Astrocyte of the cerebellum (primary cell): ENCODE results near the gene TNNI2.

Source experiments
- DNase-seq: peaks from one replicate; pipeline ENCODE4 v3.0.0-alpha.2; 2011; ENCODE audit warnings: low read depth
- H3K4me3 ChIP-seq: 2 replicates; pipeline ENCODE4 v1.5.1; 2011; ENCODE audit warnings: mild to moderate bottlenecking, low read depth, low read length, moderate library complexity
- CTCF ChIP-seq: IDR thresholded peaks from 2 replicates; pipeline ENCODE4 v1.5.1; 2012; ENCODE audit warnings: low read length, low read depth, moderate library complexity, mild to moderate bottlenecking; ENCODE audit errors: missing control alignments
- in situ Hi-C: cut with HindIII; loops from 2 replicates; pipeline ENCODE4 v1.10.0; 2017; ENCODE audit warnings: low sequenced_read_pairs

The TNNI2 gene

GRCh38 chr11:1878137-1879031, 39.6 kb downstream of the TNNI2 start:
- H3K4me3 ChIP-seq: no peak overlapping the region
- no peak for DNase-seq
- no peak for TF ChIP-seq CTCF
- in situ Hi-C loops: no loop called here

GRCh38 chr11:1879342-1879940, 40.7 kb downstream of the TNNI2 start:
- DNase-seq: no peak
- in situ Hi-C loops: no loop called here
- no peak for TF ChIP-seq CTCF
- no peak overlapping the region for H3K4me3 ChIP-seq

- in situ Hi-C loops: no loop called here
- no peak for TF ChIP-seq CTCF
- H3K4me3 ChIP-seq: no peak overlapping the region
- no peak for DNase-seq
Measured at GRCh38 chr11:1879941-1880720, 41.4 kb downstream of the TNNI2 start.

- no peak for TF ChIP-seq CTCF
- no peak overlapping the region for H3K4me3 ChIP-seq
- no peak for DNase-seq
- in situ Hi-C loops: no loop called here
Measured at GRCh38 chr11:1880746-1881441, 42.1 kb downstream of the TNNI2 start.

- no peak for TF ChIP-seq CTCF
Measured at GRCh38 chr11:1881442-1882264, 42.9 kb downstream of the TNNI2 start.

More at GRCh38 chr11:1881442-1882264, 42.9 kb downstream of the TNNI2 start:
- H3K4me3 ChIP-seq: no peak overlapping the region
- DNase-seq: no peak
- in situ Hi-C loops: no loop called here
